Gastrocnemius medialis (tissue), 4 donors: ENCODE measurements around the gene WDR45B.

Experiments used
- CTCF ChIP-seq, 5 experiments: fragments of 450-650 bp in 3 of 5; fragments of 200-600 bp in 2 of 5; sonication (generic) in 2 of 5; IDR thresholded peaks in 4 of 5; conservative IDR thresholded peaks in 1 of 5; 1 replicate in 4 of 5; 2 replicates in 1 of 5; pipeline ENCODE4 v1.5.1; 2016 to 2019; ENCODE audit warnings: antibody characterized with exemption in 5 of 5, mild to moderate bottlenecking in 3 of 5, moderate library complexity in 3 of 5
- POLR2A ChIP-seq, 2 donors: fragments of 450-650 bp; IDR thresholded peaks; one replicate each; pipeline ENCODE4 v1.6.1; 2017; ENCODE audit warnings: antibody characterized with exemption in 2 of 2, mild to moderate bottlenecking in 2 of 2, moderate library complexity in 2 of 2

GRCh38 chr17:82696916-82697807 lies 48.9 kb upstream of the WDR45B start:
- no peak for TF ChIP-seq CTCF (IDR thresholded peaks at IDR 0.05 in 4 of 5, conservative IDR thresholded peaks at IDR 0.05 in 1 of 5)
- TF ChIP-seq POLR2A (IDR thresholded peaks at IDR 0.05) = no peak
